ENCODE results near the gene TCF7L1. TPM values are rescaled to one million over a fixed set of nuclear protein-coding genes. Genes with fewer than 3 reads are reported as not detected.

The TCF7L1 gene
- total RNA-seq (2014; rRNA removed; shearing (Covaris generic)): 0.38 and 0.65 TPM in 2 replicates
- 1.8 and 1.9 TPM in 2 replicates for polyA plus RNA-seq (2016; fragmentation: Nextera tagmentation; extraction: Ambion mirVana)

- H3K27ac ChIP-seq: no peak within 1 kb of the TSS
- in situ Hi-C loops (cut with MboI): no loop called here
Observed at GRCh38 chr2:85132834-85133637, at the start of gene TCF7L1. Gene TCF7L1 (plus strand): TSS chr2:85133392. CDS start chr2:85133685, 293 bp downstream.

GRCh38 chr2:85085563-85085962, 47.6 kb upstream of the TCF7L1 start:
- peaks cover 67% of the 10 kb centered on the region for H3K27me3 ChIP-seq (replicated peaks; ENCODE audit: insufficient read depth)
- no peaks in the 10 kb centered on the region for H4K20me1 ChIP-seq (ENCODE audit: insufficient read depth)
- H3K9ac ChIP-seq: no peak overlapping the region
- no peak overlapping the region for H3K4me2 ChIP-seq (ENCODE audit: unreplicated experiment)
- no peak overlapping the region for H3K4me3 ChIP-seq
- no peak overlapping the region for H2AFZ ChIP-seq
- no peaks in the 10 kb centered on the region for H3K36me3 ChIP-seq (ENCODE audit: low read depth)
- no peaks in the 10 kb centered on the region for H3F3A ChIP-seq (ENCODE audit: insufficient read depth)
- in situ Hi-C loops (cut with MboI): no loop called here
- H3K27ac ChIP-seq: no peak overlapping the region
- TF ChIP-seq EZH2phosphoT487 (IDR thresholded peaks at IDR 0.05; ENCODE audit: insufficient read depth, low read depth) (no peak), EZH2 (IDR thresholded peaks at IDR 0.05; ENCODE audit: insufficient read depth, poor library complexity, severe bottlenecking) (no peak)
- no peaks in the 10 kb centered on the region for H3K79me2 ChIP-seq (ENCODE audit: insufficient read depth)
- no peak for DNase-seq
- H3K9me2 ChIP-seq (ENCODE audit: insufficient read depth): no peaks in the 10 kb centered on the region
- 36% methylated on average over 3 of the region's 3 CpGs for WGBS, 2 experiments (ENCODE audit: low coverage in 1 of 2, low lambda C conversion rate in 2 of 2, missing lambda C conversion rate in 2 of 2)
- no peaks in the 10 kb centered on the region for H3K4me1 ChIP-seq (ENCODE audit: insufficient read depth)
- H3K9me3 ChIP-seq (ENCODE audit: low read depth): no peaks in the 10 kb centered on the region

More at GRCh38 chr2:85132834-85133637, at the start of gene TCF7L1:
- Histone ChIP-seq H3K9ac (peak within 1 kb of the TSS; percentile 60), H3K9me2 (ENCODE audit: insufficient read depth) (no peaks in the 10 kb centered on the region), H3K4me3 (peak within 1 kb of the TSS; percentile 86), H3K36me3 (ENCODE audit: low read depth) (no peaks in the 10 kb centered on the region), H3K9me3 (ENCODE audit: low read depth) (no peaks in the 10 kb centered on the region), H3K4me1 (ENCODE audit: insufficient read depth) (no peaks in the 10 kb centered on the region), H2AFZ (peak within 1 kb of the TSS; percentile 87), H3K4me2 (ENCODE audit: unreplicated experiment) (peak within 1 kb of the TSS; percentile 97), H3K27me3 (replicated peaks; ENCODE audit: insufficient read depth) (no peaks in the 10 kb centered on the region), H3K79me2 (ENCODE audit: insufficient read depth) (no peaks in the 10 kb centered on the region), H3F3A (ENCODE audit: insufficient read depth) (peaks cover 4% of the 10 kb centered on the region; the same call in 1 of the 2 replicates), H4K20me1 (ENCODE audit: insufficient read depth) (no peaks in the 10 kb centered on the region)
- 1% methylated on average over 15 to 71 of the region's 91 CpGs for WGBS, 2 experiments (ENCODE audit: low coverage in 1 of 2, low lambda C conversion rate in 2 of 2, missing lambda C conversion rate in 2 of 2)
- TF ChIP-seq EZH2phosphoT487 (IDR thresholded peaks at IDR 0.05; ENCODE audit: insufficient read depth, low read depth): no peak
- no peak for TF ChIP-seq EZH2 (IDR thresholded peaks at IDR 0.05; ENCODE audit: insufficient read depth, poor library complexity, severe bottlenecking)
- DNase-seq: peak; percentile 88

DNA sequence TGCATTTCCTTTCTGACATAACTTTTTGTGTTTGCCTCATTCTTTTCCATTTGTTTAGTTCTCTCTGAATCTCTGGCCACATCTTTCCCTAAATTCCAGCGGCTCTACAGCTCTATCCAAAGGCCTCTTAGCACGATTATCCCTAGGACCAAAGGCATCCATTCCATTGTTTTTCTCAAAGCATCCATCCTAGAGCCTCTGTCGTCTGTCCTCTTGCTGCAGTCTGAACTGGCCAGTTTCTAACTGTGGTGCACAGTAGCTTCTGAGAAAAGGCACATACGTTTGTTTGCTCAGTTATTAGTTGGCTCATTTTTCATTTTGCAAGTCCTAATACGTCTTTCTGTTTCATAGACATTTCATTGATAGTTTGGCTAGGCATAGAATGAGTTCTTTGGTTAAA, 45.7 kb upstream of the TCF7L1 start:
- no peak for DNase-seq
- H3F3A ChIP-seq (ENCODE audit: insufficient read depth): no peaks in the 10 kb centered on the region
- no peak overlapping the region for H3K9ac ChIP-seq
- no peaks in the 10 kb centered on the region for H3K79me2 ChIP-seq (ENCODE audit: insufficient read depth)
- no peaks in the 10 kb centered on the region for H4K20me1 ChIP-seq (ENCODE audit: insufficient read depth)
- H3K4me3 ChIP-seq: no peak overlapping the region
- H3K4me1 ChIP-seq (ENCODE audit: insufficient read depth): no peaks in the 10 kb centered on the region
- H3K4me2 ChIP-seq (ENCODE audit: unreplicated experiment): no peak overlapping the region
- H3K27ac ChIP-seq: no peak overlapping the region
- H3K36me3 ChIP-seq (ENCODE audit: low read depth): no peaks in the 10 kb centered on the region
- H3K9me2 ChIP-seq (ENCODE audit: insufficient read depth): no peaks in the 10 kb centered on the region
- WGBS, 2 experiments (ENCODE audit: low coverage in 1 of 2, low lambda C conversion rate in 2 of 2, missing lambda C conversion rate in 2 of 2): 52 to 53% methylated on average over 5 of the region's 5 CpGs
- in situ Hi-C loops (cut with MboI): no loop called here
- H3K27me3 ChIP-seq (replicated peaks; ENCODE audit: insufficient read depth): peaks cover 58% of the 10 kb centered on the region
- TF ChIP-seq EZH2phosphoT487 (IDR thresholded peaks at IDR 0.05; ENCODE audit: insufficient read depth, low read depth): no peak
- TF ChIP-seq EZH2 (IDR thresholded peaks at IDR 0.05; ENCODE audit: insufficient read depth, poor library complexity, severe bottlenecking): no peak
- H3K9me3 ChIP-seq (ENCODE audit: low read depth): no peaks in the 10 kb centered on the region
- no peak overlapping the region for H2AFZ ChIP-seq

DNA sequence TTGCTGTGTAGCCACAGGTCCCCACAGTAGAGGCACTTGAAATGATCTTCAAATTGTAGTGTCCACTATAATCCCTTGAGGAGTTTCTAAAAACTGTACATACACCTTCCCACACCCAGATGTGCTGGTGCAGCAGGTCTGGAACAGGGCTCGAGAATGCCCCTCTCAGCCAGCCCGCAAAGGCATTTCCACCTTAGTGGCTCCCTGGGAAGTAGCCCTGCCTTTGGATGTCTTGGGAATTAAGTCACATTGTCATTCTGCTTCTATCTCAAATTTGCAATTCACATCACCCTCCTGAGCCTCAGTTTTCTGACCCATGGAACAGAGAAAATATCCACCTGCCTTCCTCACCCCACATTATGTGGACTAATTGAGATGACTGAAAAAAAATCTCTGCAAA, 44.3 kb upstream of the TCF7L1 start:
- in situ Hi-C loops (cut with MboI): no loop called here
- H3K36me3 ChIP-seq (ENCODE audit: low read depth): no peaks in the 10 kb centered on the region
- H3K79me2 ChIP-seq (ENCODE audit: insufficient read depth): no peaks in the 10 kb centered on the region
- H4K20me1 ChIP-seq (ENCODE audit: insufficient read depth): no peaks in the 10 kb centered on the region
- 65 to 81% methylated on average over 2 of the region's 2 CpGs for WGBS, 2 experiments (ENCODE audit: low coverage in 1 of 2, low lambda C conversion rate in 2 of 2, missing lambda C conversion rate in 2 of 2)
- no peak overlapping the region for H2AFZ ChIP-seq
- H3K9ac ChIP-seq: no peak overlapping the region
- no peak overlapping the region for H3K4me3 ChIP-seq
- no peaks in the 10 kb centered on the region for H3K4me1 ChIP-seq (ENCODE audit: insufficient read depth)
- no peaks in the 10 kb centered on the region for H3F3A ChIP-seq (ENCODE audit: insufficient read depth)
- no peaks in the 10 kb centered on the region for H3K9me2 ChIP-seq (ENCODE audit: insufficient read depth)
- H3K4me2 ChIP-seq (ENCODE audit: unreplicated experiment): no peak overlapping the region
- H3K27me3 ChIP-seq (replicated peaks; ENCODE audit: insufficient read depth): peaks cover 44% of the 10 kb centered on the region
- H3K27ac ChIP-seq: no peak overlapping the region
- no peak for DNase-seq
- H3K9me3 ChIP-seq (ENCODE audit: low read depth): no peaks in the 10 kb centered on the region
- no peak for TF ChIP-seq EZH2phosphoT487 (IDR thresholded peaks at IDR 0.05; ENCODE audit: insufficient read depth, low read depth)
- no peak for TF ChIP-seq EZH2 (IDR thresholded peaks at IDR 0.05; ENCODE audit: insufficient read depth, poor library complexity, severe bottlenecking)

Data from GM23248 (cell line).